22Rv1 (cell line): ENCODE data around the gene YAE1.

ENCODE experiments used
- CTCF ChIP-seq: fragments of 450-650 bp; IDR thresholded peaks from 2 replicates; pipeline ENCODE4 v1.5.1; 2017; ENCODE audit warnings: mild to moderate bottlenecking
- ZFX ChIP-seq: fragments of 450-650 bp; IDR thresholded peaks from 2 replicates; pipeline ENCODE4 v1.6.1; 2017; ENCODE audit warnings: antibody characterized with exemption, borderline replicate concordance

- no peak for TF ChIP-seq CTCF
- no peak for TF ChIP-seq ZFX
These were observed 24.7 kb upstream of the YAE1 start for GRCh38 chr7:39541511-39541910.
